ENCODE measurements around the gene MAP3K13. TPM values are rescaled to one million over a fixed set of nuclear protein-coding genes. Genes with fewer than 3 reads are reported as not detected.

The MAP3K13 gene
- total and polyA plus RNA-seq, 7 donors, result 21.7 to 64.7 (median 26.0) TPM

- intact Hi-C loops (cut with DNase I), result no loop called here
- H3K4me1 ChIP-seq, result peaks cover 0 to 6% (median 0%) of the 10 kb centered on the region in 4 donors
- no peaks in the 10 kb centered on the region for H3K9me3 ChIP-seq
- TF ChIP-seq POLR2AphosphoS5 (IDR thresholded peaks at IDR 0.05) (peak in 1 of 4 donors; percentile 15), EP300 (IDR thresholded peaks at IDR 0.05) (no peak), POLR2A (IDR thresholded peaks at IDR 0.05) (peak in 1 of 2 donors; percentile 29)
- H3K27ac ChIP-seq, result peak overlapping the region in 2 of 4 donors; percentile 25 to 29
- H3K4me3 ChIP-seq, result peak overlapping the region in 2 of 4 donors; percentile 9 to 19
- DNase-seq, result no peak
- 13 to 65% methylated on average over 10 of the region's 10 CpGs for WGBS, 2 donors
- H3K36me3 ChIP-seq, result no peaks in the 10 kb centered on the region
- no peaks in the 10 kb centered on the region for H3K27me3 ChIP-seq
These were observed 34.5 kb upstream of the MAP3K13 start for GRCh38 chr3:185328324-185329004.

GRCh38 chr3:185330238-185330637 lies 32.7 kb upstream of the MAP3K13 start:
- Histone ChIP-seq H3K27ac (no peak overlapping the region), H3K27me3 (no peaks in the 10 kb centered on the region), H3K36me3 (no peaks in the 10 kb centered on the region), H3K4me3 (no peak overlapping the region), H3K4me1 (peaks cover 0 to 6% (median 0%) of the 10 kb centered on the region in 4 donors), H3K9me3 (no peaks in the 10 kb centered on the region)
- WGBS, 2 donors, result 19 to 66% methylated on average over 6 of the region's 6 CpGs
- intact Hi-C loops (cut with DNase I), result no loop called here
- TF ChIP-seq POLR2AphosphoS5 (IDR thresholded peaks at IDR 0.05) (no peak), EP300 (IDR thresholded peaks at IDR 0.05) (no peak), POLR2A (IDR thresholded peaks at IDR 0.05) (no peak)
- TF ChIP-seq, protein P1, sequence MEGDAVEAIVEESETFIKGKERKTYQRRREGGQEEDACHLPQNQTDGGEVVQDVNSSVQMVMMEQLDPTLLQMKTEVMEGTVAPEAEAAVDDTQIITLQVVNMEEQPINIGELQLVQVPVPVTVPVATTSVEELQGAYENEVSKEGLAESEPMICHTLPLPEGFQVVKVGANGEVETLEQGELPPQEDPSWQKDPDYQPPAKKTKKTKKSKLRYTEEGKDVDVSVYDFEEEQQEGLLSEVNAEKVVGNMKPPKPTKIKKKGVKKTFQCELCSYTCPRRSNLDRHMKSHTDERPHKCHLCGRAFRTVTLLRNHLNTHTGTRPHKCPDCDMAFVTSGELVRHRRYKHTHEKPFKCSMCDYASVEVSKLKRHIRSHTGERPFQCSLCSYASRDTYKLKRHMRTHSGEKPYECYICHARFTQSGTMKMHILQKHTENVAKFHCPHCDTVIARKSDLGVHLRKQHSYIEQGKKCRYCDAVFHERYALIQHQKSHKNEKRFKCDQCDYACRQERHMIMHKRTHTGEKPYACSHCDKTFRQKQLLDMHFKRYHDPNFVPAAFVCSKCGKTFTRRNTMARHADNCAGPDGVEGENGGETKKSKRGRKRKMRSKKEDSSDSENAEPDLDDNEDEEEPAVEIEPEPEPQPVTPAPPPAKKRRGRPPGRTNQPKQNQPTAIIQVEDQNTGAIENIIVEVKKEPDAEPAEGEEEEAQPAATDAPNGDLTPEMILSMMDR (IDR thresholded peaks at IDR 0.05), result no peak
- DNase-seq, result no peak

DNA sequence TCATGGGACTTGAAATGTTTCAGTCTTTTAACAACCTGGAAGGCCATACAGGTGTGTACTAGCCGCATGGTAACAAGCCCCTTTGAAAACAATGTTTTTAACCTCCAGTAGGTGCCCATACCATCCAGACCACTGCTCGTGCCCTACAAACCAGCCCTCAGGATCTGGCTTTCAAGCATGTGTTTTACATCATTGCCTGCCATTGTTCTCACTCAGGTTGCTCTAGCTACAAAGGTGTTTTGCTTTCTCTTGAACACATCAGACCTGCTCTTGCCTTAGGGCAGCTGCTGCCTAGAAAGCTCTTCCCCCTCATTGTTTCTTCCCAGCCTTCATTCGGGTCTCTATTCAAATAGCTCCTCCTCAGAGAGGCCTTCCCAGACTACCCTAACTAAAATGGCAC lies 32.3 kb upstream of the MAP3K13 start:
- no peaks in the 10 kb centered on the region for H3K27me3 ChIP-seq
- H3K4me3 ChIP-seq, result no peak overlapping the region
- WGBS, 2 donors, result 44 to 87% methylated on average over 3 of the region's 3 CpGs
- peaks cover 0 to 6% (median under 1%) of the 10 kb centered on the region in 4 donors for H3K4me1 ChIP-seq
- TF ChIP-seq, protein P1 (IDR thresholded peaks at IDR 0.05), result no peak
- TF ChIP-seq EP300 (IDR thresholded peaks at IDR 0.05) (no peak), POLR2A (IDR thresholded peaks at IDR 0.05) (no peak), POLR2AphosphoS5 (IDR thresholded peaks at IDR 0.05) (no peak)
- DNase-seq, result no peak
- intact Hi-C loops (cut with DNase I), result no loop called here
- H3K27ac ChIP-seq, result no peak overlapping the region
- no peaks in the 10 kb centered on the region for H3K9me3 ChIP-seq
- no peaks in the 10 kb centered on the region for H3K36me3 ChIP-seq

DNA sequence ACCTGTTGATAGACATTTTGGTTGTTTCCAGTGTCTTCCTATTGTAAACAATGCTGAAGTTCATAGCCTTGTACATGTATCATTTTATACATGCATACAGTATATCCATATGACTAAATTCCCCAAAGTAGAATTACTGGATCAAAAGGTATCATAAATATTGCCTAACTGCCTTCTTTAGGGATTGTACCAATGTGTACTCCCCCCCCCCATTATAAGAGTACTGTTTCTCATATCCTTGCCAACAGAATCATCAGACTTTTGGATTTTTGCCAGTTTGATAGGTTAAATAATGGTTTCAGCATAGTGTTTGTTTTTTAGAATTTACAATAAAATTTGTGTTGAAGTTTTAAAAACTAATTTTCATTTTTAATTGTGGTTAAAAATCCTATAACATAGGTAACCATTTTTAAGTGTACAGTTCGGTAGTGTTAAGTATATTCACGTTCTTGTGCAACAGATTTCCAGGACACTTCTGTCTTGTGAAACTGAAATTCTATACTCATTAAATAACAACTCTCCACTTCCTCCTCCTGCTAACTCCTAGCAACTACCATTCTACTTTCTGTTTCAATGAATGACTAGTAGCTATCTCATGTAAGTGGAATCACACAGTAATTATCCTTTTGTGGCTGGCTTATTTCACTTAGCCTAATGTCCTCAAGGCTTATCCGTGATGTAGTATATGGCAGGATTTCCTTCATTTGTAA lies 30.8 kb upstream of the MAP3K13 start:
- WGBS, 2 donors, result 6 to 25% methylated on average over 3 of the region's 3 CpGs

DNA sequence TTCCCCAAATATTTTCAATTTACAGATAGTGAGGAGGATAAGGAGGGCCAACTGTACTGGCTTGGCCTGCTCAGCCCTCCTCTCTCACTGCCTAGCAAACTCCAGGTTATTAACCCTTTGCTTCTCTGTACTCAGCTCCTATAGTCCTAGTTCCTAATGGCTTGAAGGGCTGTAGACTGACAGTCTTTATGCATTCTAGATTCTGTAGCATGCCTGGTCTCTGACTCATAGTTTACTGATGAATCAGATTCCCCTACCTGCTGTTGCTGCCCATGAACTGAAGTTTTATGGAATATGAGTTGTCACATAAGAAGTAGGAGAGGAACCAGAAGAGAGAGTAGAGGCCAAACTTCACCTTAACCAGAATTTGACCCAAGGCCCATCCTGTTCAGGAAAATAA lies 27.1 kb upstream of the MAP3K13 start:
- H3K4me1 ChIP-seq, result peaks cover 0 to 15% (median 3%) of the 10 kb centered on the region in 4 donors
- no peak overlapping the region for H3K4me3 ChIP-seq
- TF ChIP-seq EP300 (IDR thresholded peaks at IDR 0.05) (no peak), POLR2AphosphoS5 (IDR thresholded peaks at IDR 0.05) (no peak), POLR2A (IDR thresholded peaks at IDR 0.05) (no peak)
- TF ChIP-seq, protein P1 (IDR thresholded peaks at IDR 0.05), result no peak
- no peaks in the 10 kb centered on the region for H3K9me3 ChIP-seq
- H3K27me3 ChIP-seq, result no peaks in the 10 kb centered on the region
- no peak for DNase-seq
- H3K36me3 ChIP-seq, result no peaks in the 10 kb centered on the region
- no peak overlapping the region for H3K27ac ChIP-seq
- intact Hi-C loops (cut with DNase I), result no loop called here

More for the DNA sequence above, 30.8 kb upstream of the MAP3K13 start:
- Histone ChIP-seq H3K9me3 (no peaks in the 10 kb centered on the region), H3K36me3 (no peaks in the 10 kb centered on the region), H3K27ac (peak overlapping the region in 1 of 4 donors; percentile 31), H3K4me1 (peaks cover 0 to 15% (median 3%) of the 10 kb centered on the region in 4 donors), H3K27me3 (no peaks in the 10 kb centered on the region), H3K4me3 (no peak overlapping the region)
- TF ChIP-seq EP300 (IDR thresholded peaks at IDR 0.05) (no peak), POLR2AphosphoS5 (IDR thresholded peaks at IDR 0.05) (no peak), POLR2A (IDR thresholded peaks at IDR 0.05) (no peak)
- TF ChIP-seq, protein P1 (IDR thresholded peaks at IDR 0.05), result no peak
- intact Hi-C loops (cut with DNase I), result no loop called here
- DNase-seq, result no peak

Data from sigmoid colon (tissue), 7 donors.